ENCODE results near the gene KLRC4.

- TF ChIP-seq, protein P1, sequence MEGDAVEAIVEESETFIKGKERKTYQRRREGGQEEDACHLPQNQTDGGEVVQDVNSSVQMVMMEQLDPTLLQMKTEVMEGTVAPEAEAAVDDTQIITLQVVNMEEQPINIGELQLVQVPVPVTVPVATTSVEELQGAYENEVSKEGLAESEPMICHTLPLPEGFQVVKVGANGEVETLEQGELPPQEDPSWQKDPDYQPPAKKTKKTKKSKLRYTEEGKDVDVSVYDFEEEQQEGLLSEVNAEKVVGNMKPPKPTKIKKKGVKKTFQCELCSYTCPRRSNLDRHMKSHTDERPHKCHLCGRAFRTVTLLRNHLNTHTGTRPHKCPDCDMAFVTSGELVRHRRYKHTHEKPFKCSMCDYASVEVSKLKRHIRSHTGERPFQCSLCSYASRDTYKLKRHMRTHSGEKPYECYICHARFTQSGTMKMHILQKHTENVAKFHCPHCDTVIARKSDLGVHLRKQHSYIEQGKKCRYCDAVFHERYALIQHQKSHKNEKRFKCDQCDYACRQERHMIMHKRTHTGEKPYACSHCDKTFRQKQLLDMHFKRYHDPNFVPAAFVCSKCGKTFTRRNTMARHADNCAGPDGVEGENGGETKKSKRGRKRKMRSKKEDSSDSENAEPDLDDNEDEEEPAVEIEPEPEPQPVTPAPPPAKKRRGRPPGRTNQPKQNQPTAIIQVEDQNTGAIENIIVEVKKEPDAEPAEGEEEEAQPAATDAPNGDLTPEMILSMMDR (IDR thresholded peaks at IDR 0.05; ENCODE audit: low read depth, low read length) = no peak
- no peak for TF ChIP-seq EZH2phosphoT487 (IDR thresholded peaks at IDR 0.05; ENCODE audit: low read depth)
These were observed 27.5 kb downstream of the KLRC4 start for GRCh38 chr12:10381928-10382628.

Data from OCI-LY3 (cell line).